HEK293T (cell line): Measurements from ENCODE around the gene C12orf50.

Experiments used
- BHLHE40 ChIP-seq: fragments of 450-650 bp; IDR thresholded peaks from 2 replicates; pipeline ENCODE4 v1.6.1; 2016; ENCODE audit warnings: mild to moderate bottlenecking, moderate library complexity, borderline replicate concordance
- CTBP1 ChIP-seq: fragments of 450-650 bp; IDR thresholded peaks from 2 replicates; pipeline ENCODE4 v1.6.1; 2016; ENCODE audit warnings: borderline replicate concordance
- ELF4 ChIP-seq: fragments of 450-650 bp; IDR thresholded peaks from 2 replicates; pipeline ENCODE4 v1.6.1; 2017; ENCODE audit warnings: antibody characterized with exemption
- FOXK2 ChIP-seq: fragments of 450-650 bp; IDR thresholded peaks from 2 replicates; pipeline ENCODE4 v1.6.1; 2016; ENCODE audit warnings: mild to moderate bottlenecking
- FOXM1 ChIP-seq: fragments of 450-650 bp; IDR thresholded peaks from 2 replicates; pipeline ENCODE4 v1.6.1; 2017; ENCODE audit warnings: mild to moderate bottlenecking, borderline replicate concordance
- L3MBTL2 ChIP-seq: fragments of 450-650 bp; conservative IDR thresholded peaks from 2 replicates; pipeline ENCODE4 v1.6.1; 2016; ENCODE audit warnings: mild to moderate bottlenecking
- SP1 ChIP-seq: fragments of 450-650 bp; IDR thresholded peaks from 2 replicates; pipeline ENCODE4 v1.6.1; 2017
- ZNF384 ChIP-seq: fragments of 450-650 bp; IDR thresholded peaks from 2 replicates; pipeline ENCODE4 v1.6.1; 2016
- TF ChIP-seq, protein P1 (sequence below): fragments of 450-650 bp; IDR thresholded peaks from 2 replicates; pipeline ENCODE4 v1.6.1; 2016

DNA sequence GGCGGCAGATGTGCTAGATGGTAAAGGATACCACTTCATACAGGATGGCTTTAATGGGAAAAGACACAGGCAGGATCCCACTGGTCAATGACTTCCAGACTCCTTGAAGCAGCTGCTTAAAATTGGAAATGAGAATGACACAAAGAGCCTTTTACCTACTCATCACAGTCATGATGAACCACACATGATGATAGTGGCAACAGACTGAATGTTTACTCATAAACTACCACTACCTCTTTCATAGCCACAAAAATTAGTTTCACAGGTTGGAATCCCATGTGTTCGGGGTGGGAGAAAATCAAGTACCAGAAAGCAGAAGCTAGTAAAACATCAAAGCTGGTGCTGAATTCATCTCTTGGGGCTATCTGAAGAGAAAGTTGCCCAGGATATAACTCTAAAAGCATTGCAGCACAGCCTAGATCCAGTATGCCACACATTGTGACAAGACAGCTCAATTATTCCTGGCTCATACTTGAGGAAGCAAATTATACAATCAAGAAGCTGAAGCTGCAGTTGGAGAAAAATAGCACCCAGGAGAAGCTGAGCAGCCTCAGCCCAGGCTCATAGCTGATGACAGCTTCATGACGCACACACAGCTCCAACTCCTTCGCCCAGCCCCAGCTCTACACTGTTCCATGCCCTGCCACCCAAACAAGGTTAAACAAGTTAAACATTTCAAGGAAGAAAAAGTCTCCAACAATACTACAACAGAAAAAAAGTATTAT is 29.0 kb upstream of the C12orf50 start:
- TF ChIP-seq FOXM1, result no peak
- no peak for TF ChIP-seq SP1
- TF ChIP-seq ELF4, result no peak
- no peak for TF ChIP-seq FOXK2
- no peak for TF ChIP-seq L3MBTL2
- no peak for TF ChIP-seq CTBP1
- no peak for TF ChIP-seq BHLHE40
- TF ChIP-seq, protein P1, sequence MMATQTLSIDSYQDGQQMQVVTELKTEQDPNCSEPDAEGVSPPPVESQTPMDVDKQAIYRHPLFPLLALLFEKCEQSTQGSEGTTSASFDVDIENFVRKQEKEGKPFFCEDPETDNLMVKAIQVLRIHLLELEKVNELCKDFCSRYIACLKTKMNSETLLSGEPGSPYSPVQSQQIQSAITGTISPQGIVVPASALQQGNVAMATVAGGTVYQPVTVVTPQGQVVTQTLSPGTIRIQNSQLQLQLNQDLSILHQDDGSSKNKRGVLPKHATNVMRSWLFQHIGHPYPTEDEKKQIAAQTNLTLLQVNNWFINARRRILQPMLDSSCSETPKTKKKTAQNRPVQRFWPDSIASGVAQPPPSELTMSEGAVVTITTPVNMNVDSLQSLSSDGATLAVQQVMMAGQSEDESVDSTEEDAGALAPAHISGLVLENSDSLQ, result no peak
- TF ChIP-seq ZNF384, result no peak
